ENCODE measurements around the gene GPALPP1.
A peak's percentile ranks its signal among the peaks of the same experiment; 100 is the strongest.

DNA sequence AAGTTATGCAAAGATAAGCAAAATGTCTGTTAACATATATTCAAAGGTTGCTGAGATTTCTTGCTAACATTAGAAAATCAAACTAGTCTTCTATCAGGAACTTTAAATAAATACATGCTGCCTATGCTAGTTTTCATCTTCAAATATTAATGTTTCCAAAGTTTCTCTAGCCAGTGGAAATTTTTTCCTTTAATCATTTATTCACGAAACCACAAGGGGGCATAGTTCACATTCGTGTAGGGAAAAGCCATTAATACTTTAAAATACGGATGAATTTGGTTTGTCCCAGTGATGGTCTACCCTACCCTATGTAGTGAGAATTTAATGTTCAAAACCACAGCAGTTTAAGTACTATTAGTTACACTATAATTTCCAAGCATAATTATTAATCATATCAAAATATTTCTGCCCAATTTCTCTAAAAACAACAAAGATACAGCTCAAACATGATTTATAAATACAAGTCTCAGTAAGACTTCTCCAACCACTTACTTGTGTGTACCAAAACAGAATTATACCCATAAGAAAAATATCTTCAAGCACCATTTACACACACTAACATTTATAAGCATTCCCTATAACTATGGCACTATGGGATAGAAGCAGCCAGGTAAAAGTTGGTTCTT lies 16.3 kb upstream of the GPALPP1 start:
- TF ChIP-seq, protein P1, sequence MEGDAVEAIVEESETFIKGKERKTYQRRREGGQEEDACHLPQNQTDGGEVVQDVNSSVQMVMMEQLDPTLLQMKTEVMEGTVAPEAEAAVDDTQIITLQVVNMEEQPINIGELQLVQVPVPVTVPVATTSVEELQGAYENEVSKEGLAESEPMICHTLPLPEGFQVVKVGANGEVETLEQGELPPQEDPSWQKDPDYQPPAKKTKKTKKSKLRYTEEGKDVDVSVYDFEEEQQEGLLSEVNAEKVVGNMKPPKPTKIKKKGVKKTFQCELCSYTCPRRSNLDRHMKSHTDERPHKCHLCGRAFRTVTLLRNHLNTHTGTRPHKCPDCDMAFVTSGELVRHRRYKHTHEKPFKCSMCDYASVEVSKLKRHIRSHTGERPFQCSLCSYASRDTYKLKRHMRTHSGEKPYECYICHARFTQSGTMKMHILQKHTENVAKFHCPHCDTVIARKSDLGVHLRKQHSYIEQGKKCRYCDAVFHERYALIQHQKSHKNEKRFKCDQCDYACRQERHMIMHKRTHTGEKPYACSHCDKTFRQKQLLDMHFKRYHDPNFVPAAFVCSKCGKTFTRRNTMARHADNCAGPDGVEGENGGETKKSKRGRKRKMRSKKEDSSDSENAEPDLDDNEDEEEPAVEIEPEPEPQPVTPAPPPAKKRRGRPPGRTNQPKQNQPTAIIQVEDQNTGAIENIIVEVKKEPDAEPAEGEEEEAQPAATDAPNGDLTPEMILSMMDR (IDR thresholded peaks at IDR 0.05), result peak; percentile 85
- no peak for TF ChIP-seq ZFX (IDR thresholded peaks at IDR 0.05; ENCODE audit: borderline replicate concordance)

All from 22Rv1 (cell line).